ENCODE data around the gene DLX2. TPM values are rescaled to one million over a fixed set of nuclear protein-coding genes. Genes with fewer than 3 reads are reported as not detected.

The DLX2 gene
- total RNA-seq, 1 experiment from 2014 or later = 0.76 TPM

GRCh38 chr2:172087780-172088244, 14.9 kb downstream of the DLX2 start:
- H3F3A ChIP-seq (ENCODE audit: insufficient read depth, low read depth) = peaks cover 2% of the 10 kb centered on the region; the same call in 1 of the 2 replicates
- TF ChIP-seq EZH2 (IDR thresholded peaks at IDR 0.05; ENCODE audit: low read depth) (no peak), CTCF (conservative IDR thresholded peaks at IDR 0.05) (no peak)
- H3K36me3 ChIP-seq (ENCODE audit: low read depth) = no peaks in the 10 kb centered on the region
- ChIA-PET POLR2A (ENCODE audit: unreplicated experiment) (no interaction called here), CTCF (interaction anchor here (0.6 kb wide), 1 partner anchor 380 kb away, joined by 3 read pairs; no protein-coding TSS in a partner anchor)
- no peak for DNase-seq
- no peaks in the 10 kb centered on the region for H3K9me2 ChIP-seq (ENCODE audit: insufficient read depth)
- H4K20me1 ChIP-seq (ENCODE audit: insufficient read depth) = no peaks in the 10 kb centered on the region
- no peak overlapping the region for H3K4me2 ChIP-seq
- BruUV-seq (replicated peaks) = no TSS peak
- peaks cover 5% of the 10 kb centered on the region; the same call in 1 of the 2 replicates for H3K9me3 ChIP-seq (ENCODE audit: insufficient read depth, low read depth)
- no peak overlapping the region for H3K27ac ChIP-seq
- intact Hi-C loops (cut with micrococcal nuclease; ENCODE audit: unreplicated experiment) = no loop called here
- no peaks in the 10 kb centered on the region for H3K79me2 ChIP-seq (ENCODE audit: low read depth)
- no peak overlapping the region for H3K4me3 ChIP-seq
- no peaks in the 10 kb centered on the region for H3K27me3 ChIP-seq (ENCODE audit: insufficient read depth, low read depth)
- H2AFZ ChIP-seq = no peak overlapping the region
- no peaks in the 10 kb centered on the region for H3K4me1 ChIP-seq (replicated peaks; ENCODE audit: insufficient read depth)

DNA sequence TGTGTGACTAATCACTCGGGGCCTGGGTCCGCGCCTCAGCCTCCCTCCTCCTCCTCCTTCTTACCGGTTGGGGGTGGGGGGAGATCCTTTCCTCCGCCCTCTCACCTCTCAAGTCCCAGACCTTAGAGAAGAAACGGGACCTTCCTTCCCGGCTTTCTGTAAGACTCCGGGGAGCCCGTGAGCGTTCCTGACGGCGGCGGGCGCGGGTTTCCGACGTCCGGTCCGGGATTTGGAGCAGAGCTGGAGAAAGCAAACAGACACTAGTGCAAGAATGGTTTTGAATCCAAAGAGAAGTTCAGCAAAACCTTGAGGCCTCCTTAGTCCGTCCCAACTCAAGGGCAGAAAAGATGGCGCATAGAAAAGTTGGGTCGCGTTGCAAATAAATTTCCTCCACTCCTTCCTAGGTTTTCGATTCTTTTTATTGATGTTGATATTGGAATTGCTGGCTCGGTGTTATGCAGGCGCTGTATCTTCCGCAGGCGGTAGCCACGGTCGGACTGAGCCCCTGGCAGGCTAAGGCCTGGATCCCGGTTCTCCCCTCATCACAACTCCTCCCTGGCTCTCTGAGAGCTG, 15.4 kb downstream of the DLX2 start:
- Histone ChIP-seq H3K79me2 (ENCODE audit: low read depth) (no peaks in the 10 kb centered on the region), H3K9me3 (ENCODE audit: insufficient read depth, low read depth) (peaks cover 5% of the 10 kb centered on the region; the same call in 1 of the 2 replicates), H3K9me2 (ENCODE audit: insufficient read depth) (no peaks in the 10 kb centered on the region), H3K27ac (no peak overlapping the region), H3K36me3 (ENCODE audit: low read depth) (no peaks in the 10 kb centered on the region), H3K4me2 (no peak overlapping the region), H3F3A (ENCODE audit: insufficient read depth, low read depth) (peaks cover 7% of the 10 kb centered on the region), H3K4me3 (no peak overlapping the region), H4K20me1 (ENCODE audit: insufficient read depth) (no peaks in the 10 kb centered on the region), H2AFZ (no peak overlapping the region), H3K4me1 (replicated peaks; ENCODE audit: insufficient read depth) (0 out of 2 replicates have a peak, but pooled peaks cover 3% of the 10 kb centered on the region), H3K27me3 (ENCODE audit: insufficient read depth, low read depth) (no peaks in the 10 kb centered on the region)
- DNase-seq = no peak
- no peak for TF ChIP-seq EZH2 (IDR thresholded peaks at IDR 0.05; ENCODE audit: low read depth)
- TF ChIP-seq CTCF (conservative IDR thresholded peaks at IDR 0.05) = no peak
- ChIA-PET POLR2A (ENCODE audit: unreplicated experiment) (no interaction called here), CTCF (no interaction called here)
- intact Hi-C loops (cut with micrococcal nuclease; ENCODE audit: unreplicated experiment) = no loop called here
- no TSS peak for BruUV-seq (replicated peaks)

GRCh38 chr2:172086241-172087206, 16.2 kb downstream of the DLX2 start:
- Histone ChIP-seq H3K79me2 (ENCODE audit: low read depth) (no peaks in the 10 kb centered on the region), H3K27ac (no peak overlapping the region), H3K27me3 (ENCODE audit: insufficient read depth, low read depth) (no peaks in the 10 kb centered on the region), H3K9me3 (ENCODE audit: insufficient read depth, low read depth) (peaks cover 5% of the 10 kb centered on the region; the same call in 1 of the 2 replicates), H2AFZ (no peak overlapping the region), H3K4me2 (no peak overlapping the region), H3K9me2 (ENCODE audit: insufficient read depth) (no peaks in the 10 kb centered on the region), H3F3A (ENCODE audit: insufficient read depth, low read depth) (peaks cover 10% of the 10 kb centered on the region), H3K36me3 (ENCODE audit: low read depth) (no peaks in the 10 kb centered on the region), H3K4me1 (replicated peaks; ENCODE audit: insufficient read depth) (0 out of 2 replicates have a peak, but pooled peaks cover 4% of the 10 kb centered on the region), H4K20me1 (ENCODE audit: insufficient read depth) (no peaks in the 10 kb centered on the region), H3K4me3 (no peak overlapping the region)
- BruUV-seq (replicated peaks) = no TSS peak
- TF ChIP-seq CTCF (conservative IDR thresholded peaks at IDR 0.05) (no peak), EZH2 (IDR thresholded peaks at IDR 0.05; ENCODE audit: low read depth) (no peak)
- POLR2A ChIA-PET (ENCODE audit: unreplicated experiment) = no interaction called here
- intact Hi-C loops (cut with micrococcal nuclease; ENCODE audit: unreplicated experiment) = no loop called here
- no peak for DNase-seq
- CTCF ChIA-PET = no interaction called here

All from PC-9 (cell line).